ENCODE measurements around the gene NEURL4. TPM values are rescaled to one million over a fixed set of nuclear protein-coding genes. Genes with fewer than 3 reads are reported as not detected.

Gene NEURL4
- 24.3 to 33.5 TPM (median 29.7 TPM) in 5 replicates for total RNA-seq (2022; extraction: Qiagen RNA extraction; ENCODE audit: low read depth)

GRCh38 chr17:7328840-7329373, at the start of gene NEURL4:
TSS of gene NEURL4 (minus strand) at chr17:7329335. CDS start at chr17:7329312, 23 bp downstream.

GRCh38 chr17:7355053-7355452, 25.9 kb upstream of the NEURL4 start, which contains the start of gene TMEM95:
TSS of gene TMEM95 (plus strand) at chr17:7355156. CDS start at chr17:7355205, 49 bp downstream.

GRCh38 chr17:7351665-7352502, 22.7 kb upstream of the NEURL4 start, which contains the start of gene KCTD11:
TSS of gene KCTD11 (plus strand) at chr17:7352162.

GRCh38 chr17:7336240-7337175, 7.4 kb upstream of the NEURL4 start, which contains the start of gene ACAP1:
TSS of gene ACAP1 (plus strand) at chr17:7336529. CDS start at chr17:7336735, 206 bp downstream.

GRCh38 chr17:7314719-7315569, 14.2 kb downstream of the NEURL4 start, which contains the start of gene GPS2:
TSS of gene GPS2 (minus strand) at chr17:7315360. CDS start at chr17:7315052, 308 bp downstream.

GRCh38 chr17:7306911-7307685, 22.0 kb downstream of the NEURL4 start, which contains the start of gene EIF5A:
TSS of gene EIF5A (plus strand) at chr17:7307628. CDS start at chr17:7309636, 2,008 bp downstream.

GRCh38 chr17:7294614-7295153, 34.5 kb downstream of the NEURL4 start, which contains the start of gene YBX2:
TSS of gene YBX2 (minus strand) at chr17:7294639. CDS start at chr17:7294500, 139 bp downstream.

GRCh38 chr17:7281074-7281952, 47.8 kb downstream of the NEURL4 start, which contains the start of gene SLC2A4:
TSS of gene SLC2A4 (plus strand) at chr17:7281718. CDS start at chr17:7281935, 217 bp downstream.

Other genes with a start within 250 kb of the NEURL4 start
- gene CLEC10A, start 249.1 kb downstream of the NEURL4 start, total RNA-seq (2022; extraction: Qiagen RNA extraction; ENCODE audit: low read depth) = not detected in 5 replicates
- 0.24 TPM in 1 of 5 replicates, not detected in the others for gene ASGR2, start 214.5 kb downstream of the NEURL4 start, total RNA-seq (2022; extraction: Qiagen RNA extraction; ENCODE audit: low read depth)
- gene ASGR1, start 150.0 kb downstream of the NEURL4 start, total RNA-seq (2022; extraction: Qiagen RNA extraction; ENCODE audit: low read depth) = 0.82 to 1.2 TPM (median 1.0 TPM) in 5 replicates
- gene DLG4, start 109.5 kb downstream of the NEURL4 start, total RNA-seq (2022; extraction: Qiagen RNA extraction; ENCODE audit: low read depth) = 7.9 to 9.6 TPM (median 8.9 TPM) in 5 replicates
- 353 to 465 TPM (median 434 TPM) in 5 replicates for gene ACADVL, start 109.4 kb downstream of the NEURL4 start, total RNA-seq (2022; extraction: Qiagen RNA extraction; ENCODE audit: low read depth)
- gene DVL2, start 94.8 kb downstream of the NEURL4 start, total RNA-seq (2022; extraction: Qiagen RNA extraction; ENCODE audit: low read depth) = 28.0 to 42.0 TPM (median 34.1 TPM) in 5 replicates
- gene PHF23, start 89.9 kb downstream of the NEURL4 start, total RNA-seq (2022; extraction: Qiagen RNA extraction; ENCODE audit: low read depth) = 83.9 to 111 TPM (median 93.1 TPM) in 5 replicates
- 651 to 801 TPM (median 727 TPM) in 5 replicates for gene GABARAP, start 86.9 kb downstream of the NEURL4 start, total RNA-seq (2022; extraction: Qiagen RNA extraction; ENCODE audit: low read depth)
- gene CTDNEP1, start 77.6 kb downstream of the NEURL4 start, total RNA-seq (2022; extraction: Qiagen RNA extraction; ENCODE audit: low read depth) = 214 to 254 TPM (median 242 TPM) in 5 replicates
- 117 to 137 TPM (median 127 TPM) in 5 replicates for gene ELP5, start 77.1 kb downstream of the NEURL4 start, total RNA-seq (2022; extraction: Qiagen RNA extraction; ENCODE audit: low read depth)
- gene CLDN7, start 66.9 kb downstream of the NEURL4 start, total RNA-seq (2022; extraction: Qiagen RNA extraction; ENCODE audit: low read depth) = 0.54 to 0.90 TPM (median 0.62 TPM) in 5 replicates
- 0.13 to 0.29 TPM (median 0.24 TPM) in 5 replicates for gene SLC2A4, start 47.6 kb downstream of the NEURL4 start, total RNA-seq (2022; extraction: Qiagen RNA extraction; ENCODE audit: low read depth)
- gene YBX2, start 34.7 kb downstream of the NEURL4 start, total RNA-seq (2022; extraction: Qiagen RNA extraction; ENCODE audit: low read depth) = 0.45 to 0.97 TPM (median 0.60 TPM) in 4 of 5 replicates, not detected in the other
- gene EIF5A, start 21.7 kb downstream of the NEURL4 start, total RNA-seq (2022; extraction: Qiagen RNA extraction; ENCODE audit: low read depth) = 1,623 to 1,819 TPM (median 1,736 TPM) in 5 replicates
- 91.6 to 105 TPM (median 99.8 TPM) in 5 replicates for gene GPS2, start 14.0 kb downstream of the NEURL4 start, total RNA-seq (2022; extraction: Qiagen RNA extraction; ENCODE audit: low read depth)
- 1.9 to 7.2 TPM (median 3.1 TPM) in 5 replicates for gene ACAP1, start 7.2 kb upstream of the NEURL4 start, total RNA-seq (2022; extraction: Qiagen RNA extraction; ENCODE audit: low read depth)
- 11.9 to 16.4 TPM (median 13.3 TPM) in 5 replicates for gene KCTD11, start 22.8 kb upstream of the NEURL4 start, total RNA-seq (2022; extraction: Qiagen RNA extraction; ENCODE audit: low read depth)
- not detected in 5 replicates for gene TMEM95, start 25.8 kb upstream of the NEURL4 start, total RNA-seq (2022; extraction: Qiagen RNA extraction; ENCODE audit: low read depth)
- gene TNK1, start 51.8 kb upstream of the NEURL4 start, total RNA-seq (2022; extraction: Qiagen RNA extraction; ENCODE audit: low read depth) = 1.5 to 2.4 TPM (median 1.8 TPM) in 5 replicates
- 36.7 to 43.5 TPM (median 37.7 TPM) in 5 replicates for gene PLSCR3, start 65.2 kb upstream of the NEURL4 start, total RNA-seq (2022; extraction: Qiagen RNA extraction; ENCODE audit: low read depth)
- gene TMEM256, start 74.8 kb upstream of the NEURL4 start, total RNA-seq (2022; extraction: Qiagen RNA extraction; ENCODE audit: low read depth) = 181 to 224 TPM (median 197 TPM) in 5 replicates
- gene NLGN2, start 78.5 kb upstream of the NEURL4 start, total RNA-seq (2022; extraction: Qiagen RNA extraction; ENCODE audit: low read depth) = 14.2 to 20.2 TPM (median 17.0 TPM) in 5 replicates
- 0.09 TPM in 1 of 5 replicates, not detected in the others for gene SPEM1, start 91.0 kb upstream of the NEURL4 start, total RNA-seq (2022; extraction: Qiagen RNA extraction; ENCODE audit: low read depth)
- 0.10 to 0.14 TPM in 2 of 5 replicates, not detected in the others for gene SPEM2, start 96.3 kb upstream of the NEURL4 start, total RNA-seq (2022; extraction: Qiagen RNA extraction; ENCODE audit: low read depth)
- gene SPEM3, start 99.5 kb upstream of the NEURL4 start, total RNA-seq (2022; extraction: Qiagen RNA extraction; ENCODE audit: low read depth) = 0.01 to 0.04 TPM in 2 of 5 replicates, not detected in the others
- gene TMEM102, start 106.1 kb upstream of the NEURL4 start, total RNA-seq (2022; extraction: Qiagen RNA extraction; ENCODE audit: low read depth) = 9.6 to 14.5 TPM (median 13.1 TPM) in 5 replicates
- 0.99 to 1.4 TPM (median 1.4 TPM) in 5 replicates for gene FGF11, start 110.2 kb upstream of the NEURL4 start, total RNA-seq (2022; extraction: Qiagen RNA extraction; ENCODE audit: low read depth)
- gene CHRNB1, start 115.7 kb upstream of the NEURL4 start, total RNA-seq (2022; extraction: Qiagen RNA extraction; ENCODE audit: low read depth) = 4.7 to 7.6 TPM (median 7.2 TPM) in 5 replicates
- gene ZBTB4, start 150.3 kb upstream of the NEURL4 start, total RNA-seq (2022; extraction: Qiagen RNA extraction; ENCODE audit: low read depth) = 20.0 to 25.5 TPM (median 23.1 TPM) in 5 replicates
- gene SLC35G6, start 152.1 kb upstream of the NEURL4 start, total RNA-seq (2022; extraction: Qiagen RNA extraction; ENCODE audit: low read depth) = not detected in 5 replicates
- gene POLR2A, start 155.0 kb upstream of the NEURL4 start, total RNA-seq (2022; extraction: Qiagen RNA extraction; ENCODE audit: low read depth) = 74.3 to 88.3 TPM (median 80.0 TPM) in 5 replicates
- gene TNFSF12, start 219.7 kb upstream of the NEURL4 start, total RNA-seq (2022; extraction: Qiagen RNA extraction; ENCODE audit: low read depth) = 9.6 to 13.5 TPM (median 10.4 TPM) in 5 replicates
- 0.61 to 1.9 TPM (median 1.3 TPM) in 5 replicates for gene TNFSF13, start 229.4 kb upstream of the NEURL4 start, total RNA-seq (2022; extraction: Qiagen RNA extraction; ENCODE audit: low read depth)
- 94.4 to 114 TPM (median 102 TPM) in 5 replicates for gene SENP3, start 232.6 kb upstream of the NEURL4 start, total RNA-seq (2022; extraction: Qiagen RNA extraction; ENCODE audit: low read depth)

All from A549 treated with CpdA at 1 μM for 4 hours (cell line).